ENCODE results near the gene HDAC5.
"Not testable (repeated sequence)": the region's sequence is repeated elsewhere in the genome, so short reads cannot be mapped to it uniquely, and the experiment has no call there.

The HDAC5 gene

GRCh38 chr17:44037471-44037870, 86.0 kb downstream of the HDAC5 start:
- no peak for DNase-seq (ENCODE audit: low read depth in 4 of 4, low spot score in 1 of 4)

- not testable (repeated sequence) for DNase-seq (ENCODE audit: low read depth in 4 of 4, low spot score in 1 of 4)
Measured at GRCh38 chr17:44034688-44035087, 88.8 kb downstream of the HDAC5 start.

GRCh38 chr17:44033861-44034408, 89.5 kb downstream of the HDAC5 start:
- no peak for DNase-seq (ENCODE audit: low read depth in 4 of 4, low spot score in 1 of 4)

- DNase-seq (ENCODE audit: low read depth in 4 of 4, low spot score in 1 of 4) = no peak
Measured at GRCh38 chr17:44030482-44030881, 93.0 kb downstream of the HDAC5 start.

- no peak for DNase-seq (ENCODE audit: low read depth in 4 of 4, low spot score in 1 of 4)
Measured at GRCh38 chr17:44029736-44030135, 93.7 kb downstream of the HDAC5 start.

Data from stimulated activated CD4-positive, alpha-beta T cell treated with anti-CD3 and anti-CD28 coated beads, Interleukin-1b, Interleukin-23, amount 100 ng/mL, for 24 hours (primary cell).